Gastroesophageal sphincter (tissue), 3 donors: Measurements from ENCODE around the gene PSMD14.

Experiments used
- EP300 ChIP-seq: sonication (generic); formaldehyde crosslinking; IDR thresholded peaks from one replicate; pipeline ENCODE4 v1.6.1; 2017; ENCODE audit warnings: antibody characterized with exemption, mild to moderate bottlenecking
- POLR2AphosphoS5 ChIP-seq: sonication (generic); formaldehyde crosslinking; IDR thresholded peaks from one replicate; pipeline ENCODE4 v1.6.1; 2017; ENCODE audit warnings: antibody characterized with exemption
- TF ChIP-seq, protein P1 (sequence below), 4 experiments: fragments of 200-600 bp in 2 of 4; fragments of 450-650 bp in 2 of 4; sonication (generic) in 1 of 4; IDR thresholded peaks; one replicate each; pipeline ENCODE4 v1.5.1; 2017 to 2019; ENCODE audit warnings: antibody characterized with exemption in 4 of 4, mild to moderate bottlenecking in 2 of 4, moderate library complexity in 2 of 4

GRCh38 chr2:161370981-161371380 is 62.8 kb downstream of the PSMD14 start:
- TF ChIP-seq, protein P1, sequence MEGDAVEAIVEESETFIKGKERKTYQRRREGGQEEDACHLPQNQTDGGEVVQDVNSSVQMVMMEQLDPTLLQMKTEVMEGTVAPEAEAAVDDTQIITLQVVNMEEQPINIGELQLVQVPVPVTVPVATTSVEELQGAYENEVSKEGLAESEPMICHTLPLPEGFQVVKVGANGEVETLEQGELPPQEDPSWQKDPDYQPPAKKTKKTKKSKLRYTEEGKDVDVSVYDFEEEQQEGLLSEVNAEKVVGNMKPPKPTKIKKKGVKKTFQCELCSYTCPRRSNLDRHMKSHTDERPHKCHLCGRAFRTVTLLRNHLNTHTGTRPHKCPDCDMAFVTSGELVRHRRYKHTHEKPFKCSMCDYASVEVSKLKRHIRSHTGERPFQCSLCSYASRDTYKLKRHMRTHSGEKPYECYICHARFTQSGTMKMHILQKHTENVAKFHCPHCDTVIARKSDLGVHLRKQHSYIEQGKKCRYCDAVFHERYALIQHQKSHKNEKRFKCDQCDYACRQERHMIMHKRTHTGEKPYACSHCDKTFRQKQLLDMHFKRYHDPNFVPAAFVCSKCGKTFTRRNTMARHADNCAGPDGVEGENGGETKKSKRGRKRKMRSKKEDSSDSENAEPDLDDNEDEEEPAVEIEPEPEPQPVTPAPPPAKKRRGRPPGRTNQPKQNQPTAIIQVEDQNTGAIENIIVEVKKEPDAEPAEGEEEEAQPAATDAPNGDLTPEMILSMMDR (IDR thresholded peaks at IDR 0.05) = no peak
- TF ChIP-seq POLR2AphosphoS5 = no peak
- no peak for TF ChIP-seq EP300
